ENCODE results near the gene HPGD. TPM values are rescaled to one million over a fixed set of nuclear protein-coding genes. Genes with fewer than 3 reads are reported as not detected.

The HPGD gene
- total RNA-seq, 2 experiments from 2014 or later, result 0.76 TPM; not detected in 1

GRCh38 chr4:174524242-174524641 lies 2.0 kb upstream of the HPGD start:
- Histone ChIP-seq H3K9me3 (ENCODE audit: low read length) (no peaks in the 10 kb centered on the region), H2AFZ (ENCODE audit: low read length) (no peak overlapping the region), H3K4me3 (ENCODE audit: low read depth, low read length, poor library complexity, severe bottlenecking) (no peak overlapping the region), H4K20me1 (ENCODE audit: insufficient read depth, low read length) (no peaks in the 10 kb centered on the region), H3K79me2 (ENCODE audit: insufficient read depth, low read depth, low read length) (no peaks in the 10 kb centered on the region), H3K4me1 (ENCODE audit: insufficient read depth, low read length, poor library complexity, severe bottlenecking) (no peaks in the 10 kb centered on the region), H3K36me3 (ENCODE audit: insufficient read depth, low read length) (no peaks in the 10 kb centered on the region), H3K27ac (ENCODE audit: low read depth, low read length, poor library complexity, severe bottlenecking) (no peak overlapping the region), H3K9me2 (ENCODE audit: insufficient read depth, low read length) (no peaks in the 10 kb centered on the region), H3K4me2 (ENCODE audit: low read length) (no peak overlapping the region)
- BruUV-seq (replicated peaks), result no TSS peak
- POLR2A ChIA-PET, result no interaction called here
- intact Hi-C loops (cut with micrococcal nuclease; ENCODE audit: unreplicated experiment), result no loop called here
- no peak for TF ChIP-seq CTCF (conservative IDR thresholded peaks at IDR 0.05; ENCODE audit: low read length)
- no peak for TF ChIP-seq EZH2phosphoT487 (IDR thresholded peaks at IDR 0.05; ENCODE audit: borderline replicate concordance, low read depth, low read length)
- no peak for DNase-seq (ENCODE audit: low spot score)
- CTCF ChIA-PET (ENCODE audit: unreplicated experiment), result no interaction called here

- no peak for DNase-seq (ENCODE audit: low spot score)
- peak overlapping the region; percentile 57; the same call in 1 of the 2 replicates for H2AFZ ChIP-seq (ENCODE audit: low read length)
- no peak overlapping the region for H3K27ac ChIP-seq (ENCODE audit: low read depth, low read length, poor library complexity, severe bottlenecking)
- no peaks in the 10 kb centered on the region for H3K36me3 ChIP-seq (ENCODE audit: insufficient read depth, low read length)
- H3K9me2 ChIP-seq (ENCODE audit: insufficient read depth, low read length), result no peaks in the 10 kb centered on the region
- peak overlapping the region; percentile 72 for H3K4me2 ChIP-seq (ENCODE audit: low read length)
- intact Hi-C loops (cut with micrococcal nuclease; ENCODE audit: unreplicated experiment), result no loop called here
- peak overlapping the region; percentile 56 for H3K4me3 ChIP-seq (ENCODE audit: low read depth, low read length, poor library complexity, severe bottlenecking)
- H3K4me1 ChIP-seq (ENCODE audit: insufficient read depth, low read length, poor library complexity, severe bottlenecking), result no peaks in the 10 kb centered on the region
- POLR2A ChIA-PET, result no interaction called here
- TF ChIP-seq EZH2phosphoT487 (IDR thresholded peaks at IDR 0.05; ENCODE audit: borderline replicate concordance, low read depth, low read length) (no peak), CTCF (conservative IDR thresholded peaks at IDR 0.05; ENCODE audit: low read length) (no peak)
- no TSS peak for BruUV-seq (replicated peaks)
- no peaks in the 10 kb centered on the region for H3K79me2 ChIP-seq (ENCODE audit: insufficient read depth, low read depth, low read length)
- no peaks in the 10 kb centered on the region for H3K9me3 ChIP-seq (ENCODE audit: low read length)
- H4K20me1 ChIP-seq (ENCODE audit: insufficient read depth, low read length), result no peaks in the 10 kb centered on the region
- CTCF ChIA-PET (ENCODE audit: unreplicated experiment), result no interaction called here
Measured at GRCh38 chr4:174523025-174523693, 871 bp upstream of the HPGD start.

- peak overlapping the region; percentile 56 for H3K4me3 ChIP-seq (ENCODE audit: low read depth, low read length, poor library complexity, severe bottlenecking)
- no peaks in the 10 kb centered on the region for H3K36me3 ChIP-seq (ENCODE audit: insufficient read depth, low read length)
- H3K79me2 ChIP-seq (ENCODE audit: insufficient read depth, low read depth, low read length), result no peaks in the 10 kb centered on the region
- H4K20me1 ChIP-seq (ENCODE audit: insufficient read depth, low read length), result no peaks in the 10 kb centered on the region
- no peaks in the 10 kb centered on the region for H3K9me2 ChIP-seq (ENCODE audit: insufficient read depth, low read length)
- peak overlapping the region; percentile 23; the same call in 1 of the 2 replicates for H2AFZ ChIP-seq (ENCODE audit: low read length)
- H3K27ac ChIP-seq (ENCODE audit: low read depth, low read length, poor library complexity, severe bottlenecking), result no peak overlapping the region
- BruUV-seq (replicated peaks), result no TSS peak
- no peaks in the 10 kb centered on the region for H3K4me1 ChIP-seq (ENCODE audit: insufficient read depth, low read length, poor library complexity, severe bottlenecking)
- ChIA-PET CTCF (ENCODE audit: unreplicated experiment) (no interaction called here), POLR2A (no interaction called here)
- no peak for DNase-seq (ENCODE audit: low spot score)
- intact Hi-C loops (cut with micrococcal nuclease; ENCODE audit: unreplicated experiment), result no loop called here
- no peaks in the 10 kb centered on the region for H3K9me3 ChIP-seq (ENCODE audit: low read length)
- TF ChIP-seq CTCF (conservative IDR thresholded peaks at IDR 0.05; ENCODE audit: low read length), result no peak
- no peak for TF ChIP-seq EZH2phosphoT487 (IDR thresholded peaks at IDR 0.05; ENCODE audit: borderline replicate concordance, low read depth, low read length)
- H3K4me2 ChIP-seq (ENCODE audit: low read length), result peak overlapping the region; percentile 72
Measured at GRCh38 chr4:174521800-174522182, 497 bp downstream of the HPGD start.
